SU-DHL-6 (cell line): Measurements from ENCODE around the gene IL1R1.

Experiments
- H2AFZ ChIP-seq: fragments of 200-600 bp; sonication (generic); 2 replicates; pipeline ENCODE4 v1.6.1; 2014; ENCODE audit warnings: low read depth, mild to moderate bottlenecking, moderate library complexity, mixed read lengths, antibody characterized with exemption, low read length; ENCODE audit not compliant: severe bottlenecking
- H3F3A ChIP-seq: fragments of 200-600 bp; shearing (Covaris generic); 2 replicates; pipeline ENCODE4 v1.6.0; 2016; ENCODE audit warnings: antibody characterized with exemption, mild to moderate bottlenecking; ENCODE audit not compliant: insufficient read depth
- H3K27ac ChIP-seq: fragments of 200-600 bp; sonication (generic); 2 replicates; pipeline ENCODE4 v1.5.1; 2016; ENCODE audit warnings: low read depth, mild to moderate bottlenecking, low read length, moderate library complexity, mixed read lengths
- H3K27me3 ChIP-seq: fragments of 200-600 bp; sonication (generic), shearing (Covaris generic); 2 replicates; pipeline ENCODE4 v1.6.0; 2014; ENCODE audit warnings: mild to moderate bottlenecking, low read length
- H3K36me3 ChIP-seq: fragments of 200-600 bp; sonication (generic); 2 replicates; pipeline ENCODE4 v1.6.1; 2014; ENCODE audit warnings: mild to moderate bottlenecking, low read length, mixed read lengths
- H3K4me2 ChIP-seq: fragments of 300-600, 200-600 bp; shearing (Covaris generic), sonication (generic); 2 replicates; pipeline ENCODE4 v1.6.0; 2014; ENCODE audit warnings: low read length, low read depth, mild to moderate bottlenecking; ENCODE audit not compliant: poor library complexity, severe bottlenecking
- H3K4me3 ChIP-seq: fragments of 200-600 bp; sonication (generic); 2 replicates; pipeline ENCODE4 v1.5.1; 2014; ENCODE audit warnings: antibody characterized with exemption, low read length, mild to moderate bottlenecking, mixed read lengths; ENCODE audit not compliant: insufficient read depth, poor library complexity, severe bottlenecking
- H3K79me2 ChIP-seq: fragments of 200-600 bp; sonication (generic); 2 replicates; pipeline ENCODE4 v1.6.1; 2014; ENCODE audit warnings: mild to moderate bottlenecking, low read length, moderate library complexity; ENCODE audit not compliant: insufficient read depth
- H3K9ac ChIP-seq: fragments of 200-600 bp; sonication (generic); 2 replicates; pipeline ENCODE4 v1.7.0; 2014; ENCODE audit warnings: mild to moderate bottlenecking, low read length
- H3K9me2 ChIP-seq: fragments of 200-600 bp; sonication (generic); replicated peaks from 2 replicates; pipeline ENCODE4 v1.6.1; 2014; ENCODE audit warnings: low read length; ENCODE audit not compliant: insufficient read depth
- H3K9me3 ChIP-seq: fragments of 200-600 bp; sonication (generic); 2 replicates; pipeline ENCODE4 v1.6.1; 2014; ENCODE audit warnings: low read length, mixed read lengths; ENCODE audit not compliant: insufficient read depth
- H4K20me1 ChIP-seq: fragments of 200-600 bp; sonication (generic); 2 replicates; pipeline ENCODE4 v1.6.1; 2014; ENCODE audit warnings: low read depth, mild to moderate bottlenecking, antibody characterized with exemption, low read length, moderate library complexity, mixed read lengths
- CTCF ChIP-seq: fragments of 200-600 bp; sonication (generic); IDR thresholded peaks from one replicate; pipeline ENCODE4 v1.5.1; 2017; ENCODE audit warnings: antibody characterized with exemption, mild to moderate bottlenecking, low read length, moderate library complexity; ENCODE audit not compliant: insufficient read depth, poor library complexity, severe bottlenecking
- EZH2phosphoT487 ChIP-seq: fragments of 200-600 bp; sonication (generic), shearing (Covaris generic); conservative IDR thresholded peaks from 2 replicates; pipeline ENCODE4 v1.6.1; 2018; ENCODE audit warnings: mild to moderate bottlenecking, antibody characterized with exemption, low read length, moderate library complexity, mixed read lengths

IL1R1 gene

GRCh38 chr2:102126169-102126568 lies 16.4 kb upstream of the IL1R1 start:
- Histone ChIP-seq H3K9ac (no peak overlapping the region), H3K9me2 (no peaks in the 10 kb centered on the region), H3F3A (no peaks in the 10 kb centered on the region), H3K27ac (no peak overlapping the region), H3K27me3 (0 out of 2 replicates have a peak, but pooled peaks cover 3% of the 10 kb centered on the region), H3K79me2 (no peaks in the 10 kb centered on the region), H2AFZ (no peak overlapping the region), H3K4me3 (no peak overlapping the region), H4K20me1 (no peaks in the 10 kb centered on the region), H3K4me2 (no peak overlapping the region), H3K36me3 (no peaks in the 10 kb centered on the region), H3K9me3 (no peaks in the 10 kb centered on the region)
- TF ChIP-seq CTCF (no peak), EZH2phosphoT487 (no peak)

- Histone ChIP-seq H3F3A (no peaks in the 10 kb centered on the region), H3K9me2 (no peaks in the 10 kb centered on the region), H3K79me2 (no peaks in the 10 kb centered on the region), H3K36me3 (no peaks in the 10 kb centered on the region), H3K4me3 (no peak overlapping the region), H3K27me3 (0 out of 2 replicates have a peak, but pooled peaks cover 3% of the 10 kb centered on the region), H3K4me2 (no peak overlapping the region), H3K9me3 (no peaks in the 10 kb centered on the region), H2AFZ (no peak overlapping the region), H4K20me1 (no peaks in the 10 kb centered on the region), H3K9ac (no peak overlapping the region), H3K27ac (no peak overlapping the region)
- no peak for TF ChIP-seq CTCF
- no peak for TF ChIP-seq EZH2phosphoT487
These were observed 15.9 kb upstream of the IL1R1 start for GRCh38 chr2:102126660-102127059.

GRCh38 chr2:102129082-102129481 lies 13.5 kb upstream of the IL1R1 start:
- no peaks in the 10 kb centered on the region for H3F3A ChIP-seq
- H3K36me3 ChIP-seq, result no peaks in the 10 kb centered on the region
- H3K79me2 ChIP-seq, result no peaks in the 10 kb centered on the region
- no peaks in the 10 kb centered on the region for H3K9me2 ChIP-seq
- H3K4me2 ChIP-seq, result no peak overlapping the region
- H3K4me3 ChIP-seq, result no peak overlapping the region
- H2AFZ ChIP-seq, result no peak overlapping the region
- no peaks in the 10 kb centered on the region for H4K20me1 ChIP-seq
- 0 out of 2 replicates have a peak, but pooled peaks cover 3% of the 10 kb centered on the region for H3K27me3 ChIP-seq
- TF ChIP-seq EZH2phosphoT487, result no peak
- no peak for TF ChIP-seq CTCF
- H3K9ac ChIP-seq, result no peak overlapping the region
- H3K9me3 ChIP-seq, result no peaks in the 10 kb centered on the region
- H3K27ac ChIP-seq, result no peak overlapping the region
